Karpas-422 (cell line): ENCODE results near the gene CD300LB. TPM values are rescaled to one million over a fixed set of nuclear protein-coding genes. Genes with fewer than 3 reads are reported as not detected.

Source experiments
- DNase-seq: peaks from one replicate; pipeline ENCODE4 v3.0.0-alpha.2; 2015
- H2AFZ ChIP-seq: fragments of 200-600 bp; sonication (generic); 2 replicates; pipeline ENCODE4 v1.6.1; 2014; ENCODE audit warnings: antibody characterized with exemption, low read length, mixed read lengths
- H3K27ac ChIP-seq: fragments of 200-600 bp; sonication (generic); 2 replicates; pipeline ENCODE4 v1.5.1; 2014; ENCODE audit warnings: mild to moderate bottlenecking, low read length, moderate library complexity
- H3K27me3 ChIP-seq: fragments of 200-600 bp; sonication (generic); 2 replicates; pipeline ENCODE4 v1.6.1; 2014; ENCODE audit warnings: low read length, mixed read lengths
- H3K36me3 ChIP-seq: fragments of 200-600 bp; sonication (generic); 2 replicates; pipeline ENCODE4 v1.6.1; 2014; ENCODE audit warnings: low read length, mixed read lengths; ENCODE audit not compliant: insufficient read depth
- H3K4me1 ChIP-seq: fragments of 200-600 bp; sonication (generic); 2 replicates; pipeline ENCODE4 v1.6.1; 2014; ENCODE audit warnings: mild to moderate bottlenecking, low read length, mixed read lengths
- H3K4me2 ChIP-seq: fragments of 200-600 bp; sonication (generic); 2 replicates; pipeline ENCODE4 v1.6.1; 2014; ENCODE audit warnings: low read length, low read depth, mild to moderate bottlenecking; ENCODE audit not compliant: poor library complexity, severe bottlenecking
- H3K4me3 ChIP-seq: fragments of 200-600 bp; sonication (generic); 2 replicates; pipeline ENCODE4 v1.5.1; 2014; ENCODE audit warnings: mild to moderate bottlenecking, antibody characterized with exemption, low read length, mixed read lengths
- H3K79me2 ChIP-seq: fragments of 200-600 bp; sonication (generic); 2 replicates; pipeline ENCODE4 v1.6.1; 2014; ENCODE audit warnings: mild to moderate bottlenecking, low read length, mixed read lengths
- H3K9ac ChIP-seq: fragments of 200-600 bp; sonication (generic); 2 replicates; pipeline ENCODE4 v1.6.0; 2014; ENCODE audit warnings: low read length
- H3K9me2 ChIP-seq: fragments of 200-600 bp; sonication (generic), shearing (Covaris generic); replicated peaks from 2 replicates; pipeline ENCODE4 v1.6.0; 2014; ENCODE audit warnings: mild to moderate bottlenecking, low read length, moderate library complexity; ENCODE audit not compliant: insufficient read depth
- H3K9me3 ChIP-seq: fragments of 300-700, 200-600 bp; sonication (generic); 2 replicates; pipeline ENCODE4 v1.6.1; 2014; ENCODE audit warnings: low read length, mixed read lengths
- H4K20me1 ChIP-seq: fragments of 200-600 bp; sonication (generic); 2 replicates; pipeline ENCODE4 v1.6.1; 2014; ENCODE audit warnings: mild to moderate bottlenecking, antibody characterized with exemption, low read length, low read depth; ENCODE audit not compliant: insufficient read depth
- total RNA-seq: library from RNA; depleted of rRNA; stranded (reverse); fragments of >200 nt; shearing (Covaris generic); gene quantifications from 2 replicates; pipeline ENCODE4 v1.2.3, GENCODE V29; 2014; ENCODE audit warnings: low replicate concordance; rRNA removed

The CD300LB gene
- total RNA-seq, 1 experiment from 2014 or later, result not detected

- Histone ChIP-seq H3K4me3 (no peak overlapping the region), H3K36me3 (no peaks in the 10 kb centered on the region), H3K9me2 (no peaks in the 10 kb centered on the region), H3K27me3 (no peaks in the 10 kb centered on the region), H3K9ac (no peak overlapping the region), H3K79me2 (no peaks in the 10 kb centered on the region), H3K27ac (no peak overlapping the region), H3K4me2 (no peak overlapping the region), H3K4me1 (peaks cover 2% of the 10 kb centered on the region; the same call in 1 of the 2 replicates), H2AFZ (no peak overlapping the region), H3K9me3 (no peaks in the 10 kb centered on the region), H4K20me1 (no peaks in the 10 kb centered on the region)
- DNase-seq, result no peak
Measured at GRCh38 chr17:74473294-74473693, 58.0 kb downstream of the CD300LB start.

- Histone ChIP-seq H3K36me3 (no peaks in the 10 kb centered on the region), H3K4me2 (no peak overlapping the region)
Measured at GRCh38 chr17:74472890-74473289, 58.4 kb downstream of the CD300LB start.

GRCh38 chr17:74471341-74471740 is 59.9 kb downstream of the CD300LB start:
- Histone ChIP-seq H2AFZ (no peak overlapping the region), H3K27me3 (no peaks in the 10 kb centered on the region), H3K4me1 (no peaks in the 10 kb centered on the region), H3K4me2 (no peak overlapping the region), H4K20me1 (no peaks in the 10 kb centered on the region), H3K9me3 (no peaks in the 10 kb centered on the region), H3K36me3 (no peaks in the 10 kb centered on the region), H3K4me3 (no peak overlapping the region), H3K9ac (no peak overlapping the region), H3K9me2 (no peaks in the 10 kb centered on the region), H3K79me2 (no peaks in the 10 kb centered on the region), H3K27ac (no peak overlapping the region)
- no peak for DNase-seq

More at GRCh38 chr17:74472890-74473289, 58.4 kb downstream of the CD300LB start:
- Histone ChIP-seq H3K9ac (no peak overlapping the region), H3K9me2 (no peaks in the 10 kb centered on the region), H4K20me1 (no peaks in the 10 kb centered on the region), H3K4me3 (no peak overlapping the region), H3K79me2 (no peaks in the 10 kb centered on the region), H3K27me3 (no peaks in the 10 kb centered on the region), H2AFZ (no peak overlapping the region), H3K27ac (no peak overlapping the region), H3K4me1 (no peaks in the 10 kb centered on the region), H3K9me3 (no peaks in the 10 kb centered on the region)
- DNase-seq, result no peak

Other genes starting within 250 kb of the CD300LB start
- not detected in 2 replicates for gene KIF19, start 205.2 kb downstream of the CD300LB start, total RNA-seq
- not detected in 2 replicates for gene BTBD17, start 169.6 kb downstream of the CD300LB start, total RNA-seq
- not detected in 2 replicates for gene GPR142, start 164.0 kb downstream of the CD300LB start, total RNA-seq
- not detected in 2 replicates for gene GPRC5C, start 99.4 kb downstream of the CD300LB start, total RNA-seq
- not detected in 2 replicates for gene CD300A, start 64.8 kb downstream of the CD300LB start, total RNA-seq
- not detected in 2 replicates for gene CD300C, start 14.6 kb upstream of the CD300LB start, total RNA-seq
- gene CD300H, start 36.0 kb upstream of the CD300LB start, total RNA-seq, result not detected in 2 replicates
- gene CD300LD, start 60.8 kb upstream of the CD300LB start, total RNA-seq, result not detected in 2 replicates
- gene CD300E, start 92.3 kb upstream of the CD300LB start, total RNA-seq, result not detected in 2 replicates
- gene CD300LF, start 181.4 kb upstream of the CD300LB start, total RNA-seq, result not detected in 2 replicates
- 0.07 TPM in 1 of 2 replicates, not detected in the other for gene RAB37, start 205.8 kb upstream of the CD300LB start, total RNA-seq
- 24.4 and 38.3 TPM in 2 replicates for gene NHERF1, start 217.2 kb upstream of the CD300LB start, total RNA-seq
- gene NAT9, start 244.9 kb upstream of the CD300LB start, total RNA-seq, result 25.3 and 66.8 TPM in 2 replicates